Hepatocyte (in vitro differentiated cells): ENCODE data around the gene LARP4B.

Experiments used
- CTCF ChIP-seq: fragments of 200-600 bp; sonication (generic); IDR thresholded peaks from 2 replicates; pipeline ENCODE4 v1.5.1; 2016; ENCODE audit warnings: antibody characterized with exemption, mild to moderate bottlenecking; ENCODE audit not compliant: poor library complexity
- EZH2 ChIP-seq: fragments of 200-600 bp; sonication (generic); IDR thresholded peaks from 2 replicates; pipeline ENCODE4 v1.6.1; 2016; ENCODE audit warnings: antibody characterized with exemption, mild to moderate bottlenecking, borderline replicate concordance

DNA sequence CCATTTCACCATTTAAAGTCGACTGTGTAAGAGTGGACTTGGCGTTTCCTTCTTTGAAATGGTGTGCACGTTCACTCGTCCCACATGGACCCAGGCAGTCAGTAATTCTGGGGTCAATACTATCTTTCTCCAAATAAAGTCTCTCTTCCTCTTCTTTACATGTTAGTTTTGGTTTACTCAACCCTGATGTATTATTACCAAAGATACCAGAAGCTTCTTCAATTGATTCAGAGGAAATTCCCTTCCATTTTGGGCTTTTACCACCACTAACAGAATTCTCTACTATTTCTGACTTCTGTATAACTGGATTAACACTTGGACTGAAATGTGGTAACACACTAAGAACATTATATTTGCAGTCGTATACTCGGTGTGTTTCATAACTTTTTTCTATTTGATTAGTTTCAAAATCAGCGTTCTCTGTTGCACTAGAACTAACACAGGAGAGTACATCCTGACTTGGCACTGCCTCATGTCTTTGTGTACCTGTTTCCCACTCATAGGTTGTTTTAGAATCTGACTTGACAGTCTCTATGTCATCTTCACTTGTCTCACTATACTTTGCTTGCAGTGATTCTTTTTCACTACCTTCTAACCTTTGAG, 60.8 kb downstream of the LARP4B start:
- TF ChIP-seq CTCF: no peak
- TF ChIP-seq EZH2: no peak
